Right lobe of liver (tissue), 6 donors: Measurements from ENCODE around the gene PDE4B. TPM values are rescaled to one million over a fixed set of nuclear protein-coding genes. Genes with fewer than 3 reads are reported as not detected.
A peak's percentile ranks its signal among the peaks of the same experiment; 100 is the strongest.

Experiments used
- ATAC-seq, 4 donors: fragments of 200-7000 bp; cut with Tn5 transposase; one replicate each; pipeline ENCODE4 v1.9.1; 2020; ENCODE audit warnings: mild to moderate bottlenecking in 4 of 4, moderate library complexity in 4 of 4
- DNase-seq, 3 donors: peaks; one replicate each; pipeline ENCODE4 v3.0.0-alpha.2; 2020
- H3K27ac ChIP-seq, 3 donors: fragments of 200-600 bp; one replicate each; pipeline ENCODE4 v1.8.0; 2022
- H3K27me3 ChIP-seq, 2 donors: fragments of 200-600 bp; one replicate each; pipeline ENCODE4 v1.8.0; 2022
- H3K36me3 ChIP-seq, 4 donors: fragments of 200-600 bp; sonication (generic) in 1 of 4; one replicate each; pipeline versions ENCODE4 v1.5.1 to v1.8.0; 2017 to 2022; ENCODE audit warnings: control low read depth in 1 of 4
- H3K4me1 ChIP-seq, 4 donors: fragments of 200-600 bp; sonication (generic) in 1 of 4; one replicate each; pipeline versions ENCODE4 v1.5.1 to v1.8.0; 2017 to 2022; ENCODE audit warnings: control low read depth in 1 of 4
- H3K4me3 ChIP-seq, 3 donors: fragments of 200-600 bp; one replicate each; pipeline ENCODE4 v1.8.0; 2022
- H3K9me3 ChIP-seq, 4 donors: fragments of 200-600 bp; sonication (generic) in 1 of 4; one replicate each; pipeline versions ENCODE4 v1.5.1 to v1.8.0; 2017 to 2022; ENCODE audit warnings: control low read depth in 1 of 4
- POLR2A ChIP-seq: fragments of 450-650 bp; IDR thresholded peaks from one replicate; pipeline ENCODE4 v1.6.1; 2017; ENCODE audit warnings: antibody characterized with exemption, mild to moderate bottlenecking
- WGBS: methylation state at CpG from one replicate; pipeline ENCODE4 v1.1.6; 2018; ENCODE audit warnings: low coverage, low lambda C conversion rate; ENCODE audit not compliant: insufficient coverage; ENCODE audit errors: missing lambda C conversion rate; 5-methylcytosine and 5-hydroxymethylcytosine counted together
- intact Hi-C, 2 donors: fragments of 100-400 bp; cut with DNase I; formaldehyde crosslinking; loops; one replicate each; pipeline versions ENCODE4 v1.11.2 to v1.14.1; 2022
- total RNA-seq, 6 experiments: library from RNA; depleted of rRNA in 2 of 6; stranded (reverse); fragments of >200 nt in 2 of 6; fragmentation: NEBNext Ultra II Directional in 3 of 6; extraction: Animal tissue kit (Norgen Biotek cat#: 25700) in 3 of 6; gene quantifications; one replicate each; pipeline versions ENCODE4 v1.1.0 to v1.2.4, GENCODE V29; 2016 to 2023
- TF ChIP-seq, protein P1 (sequence below), 4 donors: fragments of 200-600 bp in 3 of 4; fragments of 450-650 bp in 1 of 4; IDR thresholded peaks; one replicate each; pipeline versions ENCODE4 v1.5.1 to v1.8.0; 2016 to 2022; ENCODE audit warnings: antibody characterized with exemption in 4 of 4, mild to moderate bottlenecking in 2 of 4
- donor health status: DM: no; HTN: yes; CAD: no.
- donor health status: DM: no; HTN: no; CAD: no.
- donor health status: DM: no; HTN: no; CAD: no.
- donor health status: DM: no; HTN: yes; CAD: no.
- donor health status: DM: no; HTN: yes; CAD: no.

PDE4B gene
- total RNA-seq, 6 experiments from 2014 or later = 1.4 to 6.4 (median 2.4) TPM

DNA sequence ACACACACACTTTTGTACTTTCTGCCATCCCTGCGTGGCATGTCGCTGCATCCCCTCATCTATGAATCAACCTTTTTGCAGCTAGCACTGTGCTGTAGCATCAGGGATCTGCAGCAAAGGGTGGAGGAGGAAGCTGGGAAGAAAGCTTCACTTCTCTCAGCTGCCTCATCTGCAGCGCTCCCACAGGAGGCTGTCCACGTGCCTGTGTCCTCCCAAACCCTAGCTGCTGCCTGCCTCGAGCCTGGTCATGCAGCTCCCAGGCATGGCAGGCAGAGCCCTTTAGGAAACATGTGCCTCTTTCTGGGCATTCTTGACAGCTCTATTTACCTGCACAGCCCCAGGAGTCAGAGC, 479.2 kb downstream of the PDE4B start:
- Histone ChIP-seq H3K4me1 (peaks cover 0 to 26% (median 7%) of the 10 kb centered on the region in 4 donors), H3K36me3 (no peaks in the 10 kb centered on the region), H3K27ac (peak overlapping the region; percentile 51 to 77 (median 71)), H3K27me3 (no peaks in the 10 kb centered on the region), H3K4me3 (no peak overlapping the region), H3K9me3 (no peaks in the 10 kb centered on the region)
- TF ChIP-seq, protein P1, sequence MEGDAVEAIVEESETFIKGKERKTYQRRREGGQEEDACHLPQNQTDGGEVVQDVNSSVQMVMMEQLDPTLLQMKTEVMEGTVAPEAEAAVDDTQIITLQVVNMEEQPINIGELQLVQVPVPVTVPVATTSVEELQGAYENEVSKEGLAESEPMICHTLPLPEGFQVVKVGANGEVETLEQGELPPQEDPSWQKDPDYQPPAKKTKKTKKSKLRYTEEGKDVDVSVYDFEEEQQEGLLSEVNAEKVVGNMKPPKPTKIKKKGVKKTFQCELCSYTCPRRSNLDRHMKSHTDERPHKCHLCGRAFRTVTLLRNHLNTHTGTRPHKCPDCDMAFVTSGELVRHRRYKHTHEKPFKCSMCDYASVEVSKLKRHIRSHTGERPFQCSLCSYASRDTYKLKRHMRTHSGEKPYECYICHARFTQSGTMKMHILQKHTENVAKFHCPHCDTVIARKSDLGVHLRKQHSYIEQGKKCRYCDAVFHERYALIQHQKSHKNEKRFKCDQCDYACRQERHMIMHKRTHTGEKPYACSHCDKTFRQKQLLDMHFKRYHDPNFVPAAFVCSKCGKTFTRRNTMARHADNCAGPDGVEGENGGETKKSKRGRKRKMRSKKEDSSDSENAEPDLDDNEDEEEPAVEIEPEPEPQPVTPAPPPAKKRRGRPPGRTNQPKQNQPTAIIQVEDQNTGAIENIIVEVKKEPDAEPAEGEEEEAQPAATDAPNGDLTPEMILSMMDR (IDR thresholded peaks at IDR 0.05) = no peak
- no peak for TF ChIP-seq POLR2A
- DNase-seq = peak; percentile 66 to 69 (median 67)
- peak; percentile 51 to 61 (median 55) for ATAC-seq
- intact Hi-C loops = no loop called here
- 40% methylated on average over 3 of the region's 5 CpGs for WGBS

DNA sequence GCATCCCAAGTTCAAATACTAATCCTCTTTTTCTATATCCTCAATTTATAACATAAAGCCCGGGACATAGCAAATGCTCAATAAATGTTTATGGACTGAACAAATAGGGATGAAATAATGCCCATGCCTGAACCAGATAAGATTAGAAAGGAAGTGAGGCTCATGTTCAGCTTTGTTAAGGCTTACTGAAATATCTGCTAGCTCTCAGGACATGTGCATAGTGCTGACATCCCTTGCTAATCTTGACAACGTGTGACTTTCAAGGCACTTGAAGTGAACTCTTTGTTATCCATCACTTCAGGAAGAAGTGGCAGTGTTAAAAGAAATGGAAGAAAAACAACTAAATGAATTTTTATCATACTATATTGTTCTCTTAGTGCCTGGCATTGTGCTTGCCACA, 481.0 kb downstream of the PDE4B start:
- peaks cover 0 to 26% (median 7%) of the 10 kb centered on the region in 4 donors for H3K4me1 ChIP-seq
- DNase-seq (no peak), ATAC-seq (no peak)
- intact Hi-C loops = no loop called here
- no peak overlapping the region for H3K27ac ChIP-seq
- no peaks in the 10 kb centered on the region for H3K27me3 ChIP-seq
- 59% methylated on average over 2 of the region's 2 CpGs for WGBS
- no peak for TF ChIP-seq POLR2A
- TF ChIP-seq, protein P1 (IDR thresholded peaks at IDR 0.05) = no peak
- no peaks in the 10 kb centered on the region for H3K36me3 ChIP-seq
- H3K9me3 ChIP-seq = no peaks in the 10 kb centered on the region
- no peak overlapping the region for H3K4me3 ChIP-seq

DNA sequence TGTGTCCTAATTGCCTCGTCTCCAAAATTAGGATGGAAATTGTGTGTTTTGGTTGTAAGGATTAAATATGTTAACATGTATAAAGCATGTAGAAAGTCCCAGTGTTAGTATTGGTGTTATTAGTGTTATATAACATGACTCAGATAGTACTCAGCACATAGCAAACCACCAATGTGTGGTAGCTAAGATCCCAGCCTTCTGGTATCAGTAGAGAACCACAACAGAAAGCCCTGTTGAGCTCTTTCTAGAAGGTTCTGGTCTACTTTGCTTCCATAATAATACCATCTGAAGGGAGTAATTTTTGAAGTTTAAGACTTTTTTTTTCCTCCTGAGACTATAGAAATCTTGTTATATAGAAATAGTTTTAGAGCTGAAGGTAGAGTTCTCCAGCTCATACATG, 481.9 kb downstream of the PDE4B start:
- intact Hi-C loops = no loop called here
- Histone ChIP-seq H3K4me3 (no peak overlapping the region), H3K27ac (no peak overlapping the region), H3K36me3 (no peaks in the 10 kb centered on the region), H3K27me3 (no peaks in the 10 kb centered on the region), H3K9me3 (no peaks in the 10 kb centered on the region), H3K4me1 (peaks cover 0 to 26% (median 7%) of the 10 kb centered on the region in 4 donors)
- no peak for DNase-seq
- TF ChIP-seq POLR2A = no peak
- 33% methylated on average over 1 of the region's 1 CpG for WGBS
- ATAC-seq = no peak

DNA sequence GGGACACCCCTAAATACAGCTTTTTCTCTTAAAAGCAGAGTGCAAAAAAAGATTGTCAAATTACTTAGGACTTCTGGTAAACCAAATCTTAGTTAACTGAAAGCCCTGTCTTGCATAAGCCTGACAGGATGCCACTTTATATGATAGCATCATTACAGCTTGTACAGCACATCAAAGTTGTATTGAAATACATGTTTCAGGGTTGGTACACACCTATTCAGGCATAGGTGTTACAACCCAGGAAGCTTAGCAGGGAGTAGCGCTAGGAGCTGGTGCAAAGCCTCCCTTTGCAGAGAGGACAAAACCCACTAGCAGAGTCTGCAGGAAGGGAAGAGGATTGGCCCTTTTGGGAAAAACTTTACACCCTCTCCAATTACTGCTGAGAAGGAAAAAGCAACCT, 482.4 kb downstream of the PDE4B start:
- H3K27ac ChIP-seq = no peak overlapping the region
- DNase-seq (no peak), ATAC-seq (no peak)
- intact Hi-C loops = no loop called here
- no peaks in the 10 kb centered on the region for H3K9me3 ChIP-seq
- no peaks in the 10 kb centered on the region for H3K27me3 ChIP-seq
- TF ChIP-seq, protein P1 (IDR thresholded peaks at IDR 0.05) = no peak
- TF ChIP-seq POLR2A = no peak
- H3K4me1 ChIP-seq = peaks cover 0 to 22% (median 7%) of the 10 kb centered on the region in 4 donors
- no peak overlapping the region for H3K4me3 ChIP-seq
- no peaks in the 10 kb centered on the region for H3K36me3 ChIP-seq
- WGBS = no CpG with 5 or more reads among the region's 1 CpG

DNA sequence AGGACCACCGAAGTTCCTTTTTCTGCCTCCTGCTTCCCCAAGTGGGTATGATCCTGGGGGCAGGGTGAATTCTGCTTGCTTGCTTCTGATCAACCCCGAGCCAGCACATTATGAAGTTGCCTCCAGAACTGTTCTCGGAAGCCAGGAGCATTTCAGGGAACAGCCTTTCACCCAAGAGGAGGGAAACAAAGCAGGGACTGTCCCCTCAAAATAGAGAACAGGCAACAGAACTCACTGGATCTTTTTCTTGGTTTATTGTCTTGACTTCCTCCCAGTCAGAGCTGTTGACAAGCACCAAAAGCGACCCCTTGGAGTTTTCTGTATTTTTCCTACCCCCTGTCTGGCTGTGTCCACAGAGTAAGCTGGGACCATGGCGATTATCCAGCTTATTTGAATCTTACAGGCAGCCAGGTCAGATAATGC, 482.9 kb downstream of the PDE4B start:
- TF ChIP-seq, protein P1 (IDR thresholded peaks at IDR 0.05) = no peak
- no peak for TF ChIP-seq POLR2A
- peak in 3 of 4 donors; percentile 6 to 39 (median 35) for ATAC-seq
- intact Hi-C loops = no loop called here

More for the DNA sequence above, 482.9 kb downstream of the PDE4B start:
- Histone ChIP-seq H3K9me3 (no peaks in the 10 kb centered on the region), H3K36me3 (no peaks in the 10 kb centered on the region), H3K27ac (peak overlapping the region in 1 of 3 donors; percentile 8), H3K4me1 (peaks cover 0 to 16% (median 4%) of the 10 kb centered on the region in 4 donors), H3K27me3 (no peaks in the 10 kb centered on the region), H3K4me3 (no peak overlapping the region)
- no peak for DNase-seq
- WGBS = 38% methylated on average over 3 of the region's 5 CpGs
